Iris pigment epithelial cell (primary cell): ENCODE measurements around the gene CCT5.
A peak's percentile ranks its signal among the peaks of the same experiment; 100 is the strongest.
"Not testable (repeated sequence)": the region's sequence is repeated elsewhere in the genome, so short reads cannot be mapped to it uniquely, and the experiment has no call there.

Experiments
- DNase-seq: peaks from one replicate; pipeline ENCODE4 v3.0.0-alpha.2; 2011; ENCODE audit warnings: low read depth

CCT5 gene

DNA sequence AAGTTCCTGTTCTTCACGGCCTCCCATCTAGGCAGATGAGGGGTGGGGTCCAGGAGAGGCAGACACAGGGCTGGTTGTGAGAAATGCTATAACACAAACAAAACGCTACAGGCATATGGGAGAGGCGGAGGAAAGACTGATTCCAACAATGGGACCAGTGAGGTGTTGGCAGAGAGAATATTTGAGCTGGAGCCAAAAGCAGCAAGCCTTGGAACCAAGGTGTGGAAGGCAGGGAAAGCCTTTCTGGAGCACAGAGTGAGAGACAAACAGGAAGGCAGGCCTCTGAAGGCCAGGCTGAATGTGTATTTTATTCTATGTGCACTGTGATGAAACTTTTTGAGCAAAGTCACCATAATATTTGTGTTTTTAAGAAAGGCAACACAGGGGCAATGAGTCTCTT lies 3.3 kb upstream of the CCT5 start:
- no peak for DNase-seq

DNA sequence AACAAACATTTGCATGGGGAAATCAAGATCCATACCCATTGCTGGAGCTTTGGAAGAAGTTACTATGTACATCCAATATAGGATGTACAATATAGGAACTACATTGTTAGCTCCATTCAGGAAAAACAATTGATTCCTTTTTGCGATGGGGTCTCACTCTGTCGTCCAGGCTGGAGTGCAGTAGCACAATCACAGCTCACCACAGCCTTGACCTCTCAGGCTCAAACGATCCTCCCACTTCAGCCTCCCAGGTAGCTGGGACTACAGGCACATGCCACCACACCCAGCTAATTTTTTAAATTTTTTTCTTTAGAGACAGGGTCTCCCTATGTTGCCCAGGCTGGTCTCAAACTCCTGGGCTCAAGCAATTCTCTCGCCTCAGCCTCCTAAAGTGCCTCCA lies 2.9 kb upstream of the CCT5 start:
- DNase-seq: not testable (repeated sequence)

DNA sequence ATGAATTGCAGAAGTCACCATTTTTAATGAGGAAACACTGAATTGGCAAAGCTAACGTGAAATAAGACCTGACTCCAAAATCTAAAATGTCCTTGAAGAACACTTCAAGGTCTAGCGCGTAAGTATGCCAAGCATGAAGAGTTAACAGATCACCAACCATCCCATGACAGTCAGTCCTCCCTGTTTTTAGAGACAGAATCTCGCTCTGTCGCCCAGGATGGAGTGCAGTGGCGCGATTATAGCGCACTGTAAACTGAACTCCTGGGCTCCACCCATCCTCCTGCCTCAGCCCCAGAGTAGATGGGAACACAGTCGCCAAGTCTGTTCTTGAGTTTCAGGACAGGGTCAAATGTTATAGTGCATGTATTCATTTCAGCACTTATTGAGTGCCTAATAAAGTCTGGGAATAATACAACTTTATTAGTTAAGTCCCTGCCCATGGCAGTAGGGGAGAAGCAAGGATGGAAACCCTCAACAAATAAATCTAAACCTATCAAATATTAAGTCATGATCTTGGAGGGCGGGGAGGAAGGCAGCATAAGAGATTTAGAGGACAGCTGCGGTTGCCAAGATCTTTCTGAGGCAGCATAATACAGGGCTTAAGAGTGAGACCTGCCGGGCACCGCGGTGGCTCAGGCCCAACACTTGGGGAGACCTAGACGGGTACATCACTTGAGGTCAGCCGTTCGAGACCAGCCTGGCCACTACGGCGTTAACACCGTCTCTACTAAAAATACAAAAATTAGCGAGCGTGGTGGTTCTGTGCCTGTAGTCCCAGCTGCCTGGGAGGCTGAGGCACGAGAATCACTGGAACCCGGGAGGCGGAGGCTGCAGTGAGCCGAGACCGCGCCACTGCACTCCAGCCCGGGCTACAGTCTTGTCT lies 1.5 kb upstream of the CCT5 start:
- no peak for DNase-seq

DNA sequence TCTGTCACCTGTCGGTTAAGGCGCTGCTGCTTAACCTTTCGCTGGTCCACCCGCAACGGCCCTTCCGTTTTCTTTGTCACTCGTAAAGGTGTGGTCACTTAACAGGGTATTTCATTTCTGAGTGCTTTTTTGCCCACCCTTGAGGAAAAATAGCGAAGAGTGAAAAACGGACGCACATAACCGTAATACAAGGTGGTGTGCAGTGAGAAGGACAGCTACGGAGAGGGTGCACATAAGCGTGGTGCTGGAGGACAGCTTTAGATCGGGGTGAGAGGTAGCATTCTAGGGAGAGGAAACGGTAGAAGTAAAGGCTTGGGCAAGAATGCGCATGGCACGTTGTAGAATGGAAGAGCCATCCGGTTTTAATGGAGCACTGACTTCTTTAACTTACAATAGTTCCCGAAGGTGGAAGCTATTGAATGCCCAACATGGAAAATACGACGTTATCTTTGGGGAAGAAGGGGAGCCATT lies 761 bp downstream of the CCT5 start:
- DNase-seq: peak; percentile 55

GRCh38 chr5:10251405-10251804 lies 1.3 kb downstream of the CCT5 start:
- no peak for DNase-seq

- no peak for DNase-seq
These were observed 3.3 kb downstream of the CCT5 start for GRCh38 chr5:10253390-10253789.

DNA sequence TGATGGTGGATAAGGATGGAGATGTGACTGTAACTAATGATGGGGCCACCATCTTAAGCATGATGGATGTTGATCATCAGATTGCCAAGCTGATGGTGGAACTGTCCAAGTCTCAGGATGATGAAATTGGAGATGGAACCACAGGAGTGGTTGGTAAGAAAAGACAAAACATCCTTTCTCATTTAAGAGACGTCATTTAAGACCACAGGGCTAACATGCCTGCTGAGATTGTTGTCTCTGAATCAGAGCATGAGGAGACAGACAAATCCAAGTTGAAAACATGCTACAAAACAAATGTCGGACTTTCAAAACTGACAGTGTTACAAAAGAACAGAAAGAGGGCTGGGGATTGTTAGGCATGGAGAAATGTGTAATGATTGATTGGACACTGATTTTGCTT lies 4.6 kb downstream of the CCT5 start:
- DNase-seq: peak; percentile 26

- no peak for DNase-seq
These were observed 7.8 kb downstream of the CCT5 start for GRCh38 chr5:10257870-10258269.

- DNase-seq: no peak
These were observed 9.8 kb downstream of the CCT5 start for GRCh38 chr5:10259899-10260298.

GRCh38 chr5:10261065-10261464 lies 11.0 kb downstream of the CCT5 start:
- no peak for DNase-seq

- no peak for DNase-seq
These were observed 12.2 kb downstream of the CCT5 start for GRCh38 chr5:10262121-10262774.

DNA sequence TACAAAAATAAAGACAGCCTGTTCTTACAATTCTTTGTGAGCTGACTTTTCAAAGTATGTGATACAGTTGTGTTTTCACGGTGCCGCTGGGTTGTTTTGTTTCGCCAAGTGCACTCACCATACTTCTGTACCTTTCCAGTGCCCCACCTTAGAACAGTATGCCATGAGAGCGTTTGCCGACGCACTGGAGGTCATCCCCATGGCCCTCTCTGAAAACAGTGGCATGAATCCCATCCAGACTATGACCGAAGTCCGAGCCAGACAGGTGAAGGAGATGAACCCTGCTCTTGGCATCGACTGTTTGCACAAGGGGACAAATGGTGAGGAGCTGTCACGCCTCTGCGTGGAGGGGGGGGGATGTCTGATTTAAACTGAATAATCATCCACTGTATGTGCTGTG lies 12.9 kb downstream of the CCT5 start:
- no peak for DNase-seq

- DNase-seq: peak; percentile 89
These were observed 14.5 kb downstream of the CCT5 start for GRCh38 chr5:10264604-10265003.

- DNase-seq: no peak
These were observed 15.4 kb downstream of the CCT5 start for GRCh38 chr5:10265245-10266109.

GRCh38 chr5:10266137-10266536 lies 16.1 kb downstream of the CCT5 start:
- DNase-seq: no peak

- DNase-seq: no peak
These were observed 16.8 kb downstream of the CCT5 start for GRCh38 chr5:10266839-10267238.

- DNase-seq: peak; percentile 44
These were observed 18.0 kb downstream of the CCT5 start for GRCh38 chr5:10268100-10268499.

DNA sequence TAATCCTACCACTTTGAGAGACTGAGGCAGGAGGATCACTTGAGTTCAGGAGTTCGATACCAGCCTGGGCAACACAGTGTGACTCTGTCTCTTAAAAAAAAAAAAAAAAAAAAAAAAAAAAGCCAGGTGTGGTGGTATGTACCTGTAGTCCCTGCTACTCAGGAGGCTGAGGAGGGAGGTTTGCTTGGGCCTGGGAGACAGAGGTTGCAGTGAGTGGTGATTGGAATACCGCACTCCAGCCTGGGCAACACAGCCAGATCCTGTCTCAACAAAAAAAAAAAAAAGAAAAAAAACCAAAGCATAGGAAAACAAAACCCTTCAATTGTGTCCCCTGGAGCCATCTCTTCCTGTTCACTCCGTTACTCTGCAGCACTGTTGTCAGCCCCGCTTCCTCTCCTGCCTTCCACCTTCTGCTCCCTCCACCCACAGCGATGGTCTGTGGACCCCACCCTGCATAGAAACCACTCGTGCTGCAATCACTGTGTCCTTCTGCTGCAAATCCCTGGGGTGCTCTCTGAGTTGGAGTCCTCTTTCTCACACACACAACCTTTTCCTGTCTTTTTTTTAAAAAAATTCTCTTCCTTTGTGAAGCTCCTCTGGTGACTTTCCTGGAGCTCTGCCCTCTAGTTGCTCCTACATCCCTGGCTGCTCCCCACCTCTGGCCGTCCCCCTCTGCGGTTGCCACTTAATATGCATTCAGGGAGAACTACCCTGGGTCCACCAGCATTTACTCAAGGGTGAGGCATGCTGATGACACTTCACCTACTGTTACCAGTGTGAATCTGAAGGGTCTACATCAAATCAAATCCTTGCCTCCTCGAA lies 22.2 kb downstream of the CCT5 start:
- no peak for DNase-seq

DNA sequence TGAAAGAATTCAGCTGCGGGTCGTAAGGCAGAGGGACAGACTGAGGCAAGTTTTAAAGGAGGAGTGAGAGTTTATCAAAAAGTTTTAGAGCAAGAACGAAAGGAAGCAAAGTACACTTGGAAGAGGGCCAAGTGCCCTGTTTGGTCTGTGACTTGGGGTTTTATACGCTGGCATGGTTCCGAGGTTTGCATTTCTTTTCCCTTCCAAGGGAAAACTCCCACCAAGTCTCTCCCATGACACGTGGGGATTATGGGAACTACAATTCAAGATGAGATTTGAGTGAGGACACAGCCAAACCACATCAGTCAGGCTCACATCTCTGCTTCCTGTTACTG lies 22.8 kb downstream of the CCT5 start:
- not testable (repeated sequence) for DNase-seq

GRCh38 chr5:10275460-10275859 lies 25.4 kb downstream of the CCT5 start:
- DNase-seq: no peak

DNA sequence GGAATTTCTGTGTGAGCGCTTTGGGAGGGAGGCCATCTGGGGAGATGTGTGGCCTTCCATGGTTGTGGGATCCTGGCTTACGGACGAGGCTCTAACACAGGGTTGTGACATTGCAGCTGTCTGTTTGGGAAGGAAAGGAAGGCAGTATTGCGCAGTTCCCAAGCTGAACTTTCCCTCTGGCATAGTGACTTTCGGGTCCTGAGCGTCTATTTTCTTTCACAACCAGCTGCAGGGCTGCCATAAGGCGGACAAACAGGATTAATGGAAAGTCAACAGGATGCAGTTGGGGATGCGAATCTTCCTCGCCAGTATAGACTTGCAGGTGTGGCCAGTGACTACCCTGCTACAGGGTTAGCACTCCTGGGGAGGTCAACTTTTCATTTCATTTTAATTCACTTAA lies 25.9 kb downstream of the CCT5 start:
- no peak for DNase-seq

DNA sequence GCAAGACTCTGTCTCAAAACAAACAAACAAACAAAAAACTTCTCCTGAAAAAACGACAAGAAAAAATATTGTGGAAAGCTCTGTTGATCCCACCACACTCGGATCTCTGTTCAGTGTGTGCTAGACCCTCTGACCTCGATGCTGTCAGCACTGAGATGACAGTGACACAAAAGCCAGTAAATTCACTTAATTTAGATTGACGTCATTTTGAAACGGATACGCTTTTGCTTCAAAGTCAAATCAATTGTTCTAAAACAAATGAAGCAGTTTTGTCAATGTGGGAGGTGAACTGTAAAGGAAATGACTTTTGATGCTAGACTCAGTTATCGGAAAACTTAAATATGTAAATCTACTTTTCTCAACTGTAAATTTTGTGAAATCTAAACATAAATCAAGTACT lies 26.6 kb downstream of the CCT5 start:
- DNase-seq: no peak
